ENCODE data around the gene CD82.

GRCh38 chr11:44633641-44634040, 68.2 kb downstream of the CD82 start:
- TF ChIP-seq POLR2A (IDR thresholded peaks at IDR 0.05): no peak
- TF ChIP-seq CTCF (IDR thresholded peaks at IDR 0.05): no peak
